Heart left ventricle (tissue), 16 donors: ENCODE data around the gene LRP2. TPM values are rescaled to one million over a fixed set of nuclear protein-coding genes. Genes with fewer than 3 reads are reported as not detected.

ENCODE experiments used
- ATAC-seq, 4 donors: fragments of 200-7000 bp; cut with Tn5 transposase; one replicate each; pipeline ENCODE4 v1.9.1; 2020 to 2022; ENCODE audit warnings: moderate library complexity in 4 of 4, mild to moderate bottlenecking in 3 of 4, moderate number of reproducible peaks in 1 of 4
- DNase-seq, 5 donors: peaks; one replicate each; pipeline ENCODE4 v3.0.0-alpha.2; 2020
- H3K27ac ChIP-seq, 12 donors: fragments of 200-600 bp; sonication (generic) in 4 of 12; one replicate each; pipeline versions ENCODE4 v1.5.0 to v1.8.0; 2016 to 2022; ENCODE audit warnings: mild to moderate bottlenecking in 2 of 12
- H3K27me3 ChIP-seq, 9 donors: fragments of 200-600 bp; sonication (generic) in 2 of 9; one replicate each; pipeline versions ENCODE4 v1.5.1 to v1.8.0; 2016 to 2022; ENCODE audit warnings: mild to moderate bottlenecking in 3 of 9
- H3K36me3 ChIP-seq, 9 donors: fragments of 200-600 bp; sonication (generic) in 2 of 9; one replicate each; pipeline versions ENCODE4 v1.5.0 to v1.8.0; 2018 to 2022; ENCODE audit warnings: mild to moderate bottlenecking in 2 of 9
- H3K4me1 ChIP-seq, 12 donors: fragments of 200-600 bp; sonication (generic) in 4 of 12; one replicate each; pipeline versions ENCODE4 v1.5.0 to v1.8.0; 2016 to 2022; ENCODE audit warnings: mild to moderate bottlenecking in 3 of 12
- H3K4me3 ChIP-seq, 12 donors: fragments of 200-600 bp; sonication (generic) in 4 of 12; one replicate each; pipeline versions ENCODE4 v1.5.0 to v1.8.0; 2017 to 2022; ENCODE audit warnings: mild to moderate bottlenecking in 9 of 12, moderate library complexity in 4 of 12
- H3K9me3 ChIP-seq, 12 donors: fragments of 200-600 bp; sonication (generic) in 4 of 12; one replicate each; pipeline versions ENCODE4 v1.5.0 to v1.8.0; 2016 to 2022; ENCODE audit warnings: mild to moderate bottlenecking in 1 of 12
- CTCF ChIP-seq, 12 donors: fragments of 200-600 bp; sonication (generic) in 4 of 12; IDR thresholded peaks; one replicate each; pipeline versions ENCODE4 v1.5.0 to v1.8.0; 2018 to 2022; ENCODE audit warnings: antibody characterized with exemption in 12 of 12, mild to moderate bottlenecking in 5 of 12
- POLR2A ChIP-seq, 2 donors: fragments of 450-650 bp; IDR thresholded peaks; one replicate each; pipeline ENCODE4 v1.6.1; 2017; ENCODE audit warnings: antibody characterized with exemption in 2 of 2, mild to moderate bottlenecking in 2 of 2, moderate library complexity in 2 of 2
- WGBS, 4 donors: extraction: QIAGEN DNeasy Blood & Tissue Kit in 2 of 4; methylation state at CpG; one replicate each; pipeline versions ENCODE4 v1.1.5 to v1.1.7; 2013 to 2018; 5-methylcytosine and 5-hydroxymethylcytosine counted together
- intact Hi-C, 10 donors: fragments of 100-400 bp; cut with DNase I; formaldehyde crosslinking; loops; one replicate each; pipeline versions ENCODE4 v1.11.1 to v1.14.2; 2022
- polyA plus RNA-seq, 2 donors: library from polyadenylated mRNA; stranded (reverse); fragments of 200-250 nt; gene quantifications; one replicate each; pipeline ENCODE4 v1.2.3, GENCODE V29; 2013
- total RNA-seq, 9 donors: library from RNA; depleted of rRNA in 2 of 9; stranded (reverse); fragments of >200 nt in 2 of 9; fragmentation: NEBNext Ultra II Directional in 3 of 9; extraction: Animal tissue kit (Norgen Biotek cat#: 25700) in 3 of 9; gene quantifications; one replicate each; pipeline versions ENCODE4 v1.1.0 to v1.2.4, GENCODE V29; 2016 to 2023
- donor health status: ischemic (EF 13 %, LVEDD 7.1; RV severe dilation, severe dysfunction).
- donor health status: healthy with polysubstance abuse.
- donor health status: DM: no; HTN: yes; CAD: no.
- donor health status: DM: no; HTN: no; CAD: no.
- donor health status: ischemic (EF 25% LVEDD 6.9; RV normal size, moderate dysfunction).
- donor health status: ischemic (EF 25% LVEDD 5.7; RV mildly dilated, moderate dysfunction).
- donor health status: healthy.
- donor health status: DM: yes; HTN: yes; CAD: no.
- donor health status: ischemic (EF 35%, LVEDD 5.7; RV mildly dilated, moderate dysfunction).
- donor health status: nonischemic (EF 11% LVEDD 7.7; RV severe dilation, severe dysfunction).
- donor health status: DM: yes; HTN: yes; CAD: no.
- donor health status: PGD.
- donor health status: ischemic (EF 29% LVEDD 5.4; RV normal size, mild dysfunction).
- donor health status: nonischemic (EF 23%, LVEDD 6.1; RV moderate dilation, normal function).

Gene LRP2
- total and polyA plus RNA-seq, 11 donors = 0.01 to 13.6 (median 0.09) TPM; not detected in 5

GRCh38 chr2:169190197-169190775 lies 172.0 kb downstream of the LRP2 start:
- Histone ChIP-seq H3K27me3 (no peaks in the 10 kb centered on the region), H3K4me1 (no peaks in the 10 kb centered on the region), H3K36me3 (no peaks in the 10 kb centered on the region), H3K9me3 (no peaks in the 10 kb centered on the region), H3K27ac (no peak overlapping the region), H3K4me3 (no peak overlapping the region)
- intact Hi-C loops = no loop called here
- DNase-seq (no peak), ATAC-seq (no peak)
- WGBS, 4 donors = 52 to 91% (median 54%) methylated on average over 5 of the region's 5 CpGs
- no peak for TF ChIP-seq CTCF (IDR thresholded peaks at IDR 0.05)
- TF ChIP-seq POLR2A (IDR thresholded peaks at IDR 0.05) = no peak

GRCh38 chr2:169189132-169189531 lies 173.2 kb downstream of the LRP2 start:
- DNase-seq (no peak), ATAC-seq (no peak)
- Histone ChIP-seq H3K9me3 (no peaks in the 10 kb centered on the region), H3K4me3 (no peak overlapping the region), H3K27ac (no peak overlapping the region), H3K4me1 (no peaks in the 10 kb centered on the region), H3K27me3 (no peaks in the 10 kb centered on the region), H3K36me3 (no peaks in the 10 kb centered on the region)
- intact Hi-C loops = no loop called here
- TF ChIP-seq POLR2A (IDR thresholded peaks at IDR 0.05) (no peak), CTCF (IDR thresholded peaks at IDR 0.05) (no peak)
- WGBS, 4 donors = 85 to 92% (median 89%) methylated on average over 3 of the region's 3 CpGs

- H3K4me3 ChIP-seq = no peak overlapping the region
- no peaks in the 10 kb centered on the region for H3K9me3 ChIP-seq
- no peak for TF ChIP-seq POLR2A (IDR thresholded peaks at IDR 0.05)
- TF ChIP-seq CTCF (IDR thresholded peaks at IDR 0.05) = no peak
- H3K4me1 ChIP-seq = no peaks in the 10 kb centered on the region
- 81 to 88% (median 81%) methylated on average over 8 of the region's 8 CpGs for WGBS, 4 donors
- H3K27me3 ChIP-seq = peaks cover 0 to 4% (median 0%) of the 10 kb centered on the region in 9 donors
- no peak overlapping the region for H3K27ac ChIP-seq
- ATAC-seq (no peak), DNase-seq (no peak)
- intact Hi-C loops = no loop called here
- no peaks in the 10 kb centered on the region for H3K36me3 ChIP-seq
Measured at GRCh38 chr2:169185711-169186110, 176.6 kb downstream of the LRP2 start.

- 28 to 37% (median 35%) methylated on average over 3 of the region's 3 CpGs for WGBS, 4 donors
- no peak for ATAC-seq
- no peak for DNase-seq
Measured at GRCh38 chr2:169184074-169184473, 178.3 kb downstream of the LRP2 start.

More at GRCh38 chr2:169184074-169184473, 178.3 kb downstream of the LRP2 start:
- Histone ChIP-seq H3K36me3 (no peaks in the 10 kb centered on the region), H3K27me3 (peaks cover 0 to 4% (median 0%) of the 10 kb centered on the region in 9 donors), H3K4me1 (no peaks in the 10 kb centered on the region), H3K27ac (no peak overlapping the region), H3K4me3 (no peak overlapping the region), H3K9me3 (no peaks in the 10 kb centered on the region)
- intact Hi-C loops = no loop called here
- no peak for TF ChIP-seq POLR2A (IDR thresholded peaks at IDR 0.05)
- no peak for TF ChIP-seq CTCF (IDR thresholded peaks at IDR 0.05)
